H9 (cell line): ENCODE measurements around the gene KRTAP10-11. TPM values are rescaled to one million over a fixed set of nuclear protein-coding genes. Genes with fewer than 3 reads are reported as not detected.
A peak's percentile ranks its signal among the peaks of the same experiment; 100 is the strongest.
"Not testable (repeated sequence)": the region's sequence is repeated elsewhere in the genome, so short reads cannot be mapped to it uniquely, and the experiment has no call there.

Experiments used
- DNase-seq: peaks from one replicate; pipeline ENCODE4 v3.0.0-alpha.2; 2017
- H2AFZ ChIP-seq: one replicate; pipeline ENCODE4 v1.6.1; 2013; ENCODE audit warnings: mild to moderate bottlenecking, low read length, control low read depth, moderate library complexity
- H2AK5ac ChIP-seq: 2 replicates; pipeline ENCODE4 v1.6.1; 2013; ENCODE audit warnings: low read length, control low read depth, mixed read lengths; ENCODE audit not compliant: insufficient read length
- H2BK120ac ChIP-seq: one replicate; pipeline ENCODE4 v1.6.1; 2013; ENCODE audit warnings: low read depth, mild to moderate bottlenecking, low read length, control low read depth, inconsistent platforms; ENCODE audit not compliant: poor library complexity, severe bottlenecking
- H2BK12ac ChIP-seq: 2 replicates; pipeline ENCODE4 v1.6.1; 2013; ENCODE audit warnings: low read length, control low read depth, mixed read lengths, low read depth; ENCODE audit not compliant: insufficient read length
- H2BK15ac ChIP-seq: 2 replicates; pipeline ENCODE4 v1.6.1; 2013; ENCODE audit warnings: low read depth, low read length, control low read depth
- H2BK20ac ChIP-seq: one replicate; pipeline ENCODE4 v1.6.1; 2013; ENCODE audit warnings: low read depth, mild to moderate bottlenecking, low read length, control low read depth, inconsistent platforms; ENCODE audit not compliant: poor library complexity, severe bottlenecking
- H2BK5ac ChIP-seq: 2 replicates; pipeline ENCODE4 v1.6.1; 2013; ENCODE audit warnings: low read length, control low read depth, mixed read lengths; ENCODE audit not compliant: insufficient read length
- H3K14ac ChIP-seq: 2 replicates; pipeline ENCODE4 v1.6.1; 2013; ENCODE audit warnings: low read length, control low read depth; ENCODE audit not compliant: insufficient read depth
- H3K18ac ChIP-seq: 2 replicates; pipeline ENCODE4 v1.6.1; 2013; ENCODE audit warnings: low read depth, mild to moderate bottlenecking, mixed read lengths, low read length, control low read depth; ENCODE audit not compliant: insufficient read length
- H3K23ac ChIP-seq: 2 replicates; pipeline ENCODE4 v1.6.1; 2013; ENCODE audit warnings: low read length, control low read depth, mixed read lengths, low read depth; ENCODE audit not compliant: insufficient read length
- H3K23me2 ChIP-seq: 2 replicates; pipeline ENCODE4 v1.6.1; 2013; ENCODE audit warnings: low read depth, mild to moderate bottlenecking, mixed read lengths, low read length, control low read depth; ENCODE audit not compliant: insufficient read length, poor library complexity, severe bottlenecking
- H3K27ac ChIP-seq: 2 replicates; pipeline ENCODE4 v1.5.1; 2013; ENCODE audit warnings: low read length, control low read depth, mixed read lengths, low read depth; ENCODE audit not compliant: insufficient read length
- H3K27me3 ChIP-seq: 2 replicates; pipeline ENCODE4 v1.6.1; 2013; ENCODE audit warnings: low read length, control low read depth, inconsistent platforms; ENCODE audit not compliant: insufficient read depth
- H3K4ac ChIP-seq: 2 replicates; pipeline ENCODE4 v1.6.1; 2013; ENCODE audit warnings: low read depth, mild to moderate bottlenecking, control low read depth, inconsistent platforms, low read length, moderate library complexity
- H3K4me1 ChIP-seq: 2 replicates; pipeline ENCODE4 v1.6.1; 2013; ENCODE audit warnings: low read length, control low read depth, inconsistent platforms; ENCODE audit not compliant: insufficient read depth
- H3K4me2 ChIP-seq: 2 replicates; pipeline ENCODE4 v1.6.1; 2013; ENCODE audit warnings: low read length, control low read depth, mixed read lengths; ENCODE audit not compliant: insufficient read length, insufficient read depth
- H3K56ac ChIP-seq: 2 replicates; pipeline ENCODE4 v1.6.1; 2013; ENCODE audit warnings: low read depth, mild to moderate bottlenecking, mixed read lengths, low read length, control low read depth; ENCODE audit not compliant: insufficient read length
- H3K79me1 ChIP-seq: 2 replicates; pipeline ENCODE4 v1.6.1; 2013; ENCODE audit warnings: low read depth, mild to moderate bottlenecking, moderate library complexity, low read length, control low read depth, inconsistent platforms; ENCODE audit not compliant: insufficient read depth, poor library complexity, severe bottlenecking
- H3K79me2 ChIP-seq: 2 replicates; pipeline ENCODE4 v1.6.1; 2013; ENCODE audit warnings: low read length, control low read depth, inconsistent platforms; ENCODE audit not compliant: insufficient read depth
- H3K9ac ChIP-seq: 2 replicates; pipeline ENCODE4 v1.6.1; 2013; ENCODE audit warnings: low read length, control low read depth, mixed read lengths; ENCODE audit not compliant: insufficient read length; ENCODE audit errors: extremely low read depth
- H3K9me3 ChIP-seq: one replicate; pipeline ENCODE4 v1.6.1; 2013; ENCODE audit warnings: low read depth, low read length, inconsistent platforms; ENCODE audit not compliant: control insufficient read depth
- H3T11ph ChIP-seq: one replicate; pipeline ENCODE4 v1.6.1; 2013; ENCODE audit warnings: mild to moderate bottlenecking, low read length, control low read depth, inconsistent platforms
- H4K20me1 ChIP-seq: one replicate; pipeline ENCODE4 v1.6.1; 2013; ENCODE audit not compliant: control insufficient read depth, insufficient read length, insufficient read depth
- H4K5ac ChIP-seq: 2 replicates; pipeline ENCODE4 v1.6.1; 2013; ENCODE audit warnings: low read depth, mild to moderate bottlenecking, mixed read lengths, low read length, control low read depth; ENCODE audit not compliant: insufficient read length
- H4K8ac ChIP-seq: replicated peaks from 2 replicates; pipeline ENCODE4 v1.6.1; 2013; ENCODE audit warnings: low read length, control low read depth, mixed read lengths, low read depth; ENCODE audit not compliant: insufficient read length
- H4K91ac ChIP-seq: 2 replicates; pipeline ENCODE4 v1.6.1; 2013; ENCODE audit warnings: low read depth, mild to moderate bottlenecking, moderate library complexity, mixed read lengths, low read length, control low read depth; ENCODE audit not compliant: insufficient read length
- H3K27ac Mint-ChIP-seq, 3 experiments: 2 replicates in 2 of 3; 3 replicates in 1 of 3; pipeline ENCODE4 v1.8.0; 2020 to 2021; ENCODE audit warnings: mixed read lengths in 3 of 3, mild to moderate bottlenecking in 1 of 3, moderate library complexity in 1 of 3
- H3K27me3 Mint-ChIP-seq: 2 replicates; pipeline ENCODE4 v1.8.0; 2021; ENCODE audit warnings: low read depth, mild to moderate bottlenecking, moderate library complexity, mixed read lengths
- H3K36me3 Mint-ChIP-seq, 3 experiments: 2 replicates in 2 of 3; 3 replicates in 1 of 3; pipeline ENCODE4 v1.8.0; 2020 to 2021; ENCODE audit warnings: low read depth in 3 of 3, mixed read lengths in 3 of 3; ENCODE audit not compliant: insufficient read depth in 1 of 3
- H3K4me1 Mint-ChIP-seq, 2 experiments: 2 replicates each; pipeline ENCODE4 v1.8.0; 2020; ENCODE audit warnings: mixed read lengths in 2 of 2
- H3K4me3 Mint-ChIP-seq, 2 experiments: 2 replicates in 1 of 2; 3 replicates in 1 of 2; pipeline ENCODE4 v1.8.0; 2020 to 2021; ENCODE audit warnings: mild to moderate bottlenecking in 2 of 2, mixed read lengths in 2 of 2, moderate library complexity in 1 of 2
- H3K9me3 Mint-ChIP-seq, 2 experiments: 2 replicates in 1 of 2; 3 replicates in 1 of 2; pipeline ENCODE4 v1.8.0; 2020; ENCODE audit warnings: mild to moderate bottlenecking in 2 of 2, mixed read lengths in 2 of 2, moderate library complexity in 1 of 2
- CTCF ChIP-seq: fragments of 200-600 bp; sonication (generic); conservative IDR thresholded peaks from 3 replicates; pipeline ENCODE4 v1.8.0; 2021; ENCODE audit warnings: antibody characterized with exemption, mild to moderate bottlenecking
- WGBS: extraction: QIAGEN DNeasy Blood & Tissue Kit; methylation state at CpG from one replicate; pipeline ENCODE4 v1.1.7; 2013; ENCODE audit warnings: missing lambda C conversion rate, low lambda C conversion rate, mixed read lengths; ENCODE audit not compliant: insufficient read length; ENCODE audit errors: extremely low coverage; 5-methylcytosine and 5-hydroxymethylcytosine counted together
- total RNA-seq: library from RNA; stranded (reverse); gene quantifications from 2 replicates; pipeline ENCODE4 v1.2.1, GENCODE V29; 2021

KRTAP10-11 gene
- total RNA-seq, 1 experiment from 2014 or later: not detected

GRCh38 chr21:44684483-44684882, 38.3 kb downstream of the KRTAP10-11 start:
- Histone ChIP-seq H4K8ac (no peak overlapping the region), H3K4ac (no peak overlapping the region), H4K20me1 (no peaks in the 10 kb centered on the region), H3K4me2 (no peak overlapping the region), H2BK5ac (no peak overlapping the region), H3K23ac (no peak overlapping the region), H3K9me3 (no peaks in the 10 kb centered on the region), H3K56ac (no peak overlapping the region), H3K4me1 (peaks cover 5% of the 10 kb centered on the region; the same call in 1 of the 2 replicates), H4K5ac (no peak overlapping the region), H2BK12ac (no peak overlapping the region), H3K23me2 (no peaks in the 10 kb centered on the region), H3K27me3 (no peaks in the 10 kb centered on the region), H3K79me2 (no peaks in the 10 kb centered on the region), H3K27ac (no peak overlapping the region), H3K18ac (no peak overlapping the region), H2BK15ac (no peak overlapping the region), H3K9ac (no peak overlapping the region), H3T11ph (no peak overlapping the region), H2AFZ (no peak overlapping the region), H3K14ac (no peak overlapping the region), H2BK20ac (no peak overlapping the region), H2BK120ac (no peak overlapping the region), H2AK5ac (no peak overlapping the region), H3K79me1 (no peaks in the 10 kb centered on the region), H4K91ac (no peak overlapping the region)
- DNase-seq: peak; percentile 12
- no peaks in the 10 kb centered on the region; a peak in 1 of 7 replicates for H3K36me3 Mint-ChIP-seq
- H3K27ac Mint-ChIP-seq: no peak overlapping the region
- peaks cover 32% of the 10 kb centered on the region for H3K27me3 Mint-ChIP-seq
- no peak overlapping the region for H3K4me3 Mint-ChIP-seq
- H3K4me1 Mint-ChIP-seq: peaks cover 25 to 27% of the 10 kb centered on the region in 2 experiments
- no CpG with 5 or more reads among the region's 6 CpGs for WGBS
- H3K9me3 Mint-ChIP-seq: peaks cover 0 to 4% of the 10 kb centered on the region in 2 experiments; a peak in 2 of 5 replicates
- no peak for TF ChIP-seq CTCF

- H4K5ac ChIP-seq, H3K18ac ChIP-seq, H3K4me1 ChIP-seq, H3K36me3 Mint-ChIP-seq, H3K14ac ChIP-seq, H3K27me3 ChIP-seq, H3K56ac ChIP-seq, H2BK15ac ChIP-seq, H3K23ac ChIP-seq, H2BK120ac ChIP-seq, H3K79me2 ChIP-seq, H2AK5ac ChIP-seq, H3K4me2 ChIP-seq, H4K91ac ChIP-seq, H3T11ph ChIP-seq, H4K20me1 ChIP-seq, H3K4me3 Mint-ChIP-seq, H3K4ac ChIP-seq, H3K23me2 ChIP-seq, H2BK20ac ChIP-seq, H3K79me1 ChIP-seq, H2BK5ac ChIP-seq, H4K8ac ChIP-seq, H3K27ac ChIP-seq, H3K27ac Mint-ChIP-seq, H3K9me3 Mint-ChIP-seq, H2BK12ac ChIP-seq, H2AFZ ChIP-seq, H3K9me3 ChIP-seq, H3K9ac ChIP-seq: not testable (repeated sequence)
- Mint-ChIP-seq H3K4me1 (peaks cover 25 to 27% of the 10 kb centered on the region in 2 experiments), H3K27me3 (peaks cover 32% of the 10 kb centered on the region)
- DNase-seq: peak; percentile 16
- WGBS: no CpG with 5 or more reads among the region's 6 CpGs
Observed at GRCh38 chr21:44685050-44685449, 38.8 kb downstream of the KRTAP10-11 start.
